GM12873 (cell line): Measurements from ENCODE around the gene OSBPL9.

Experiments
- TF ChIP-seq, protein P1 (sequence below): IDR thresholded peaks from 2 replicates; pipeline ENCODE4 v1.5.1; 2012; ENCODE audit warnings: low read depth, mild to moderate bottlenecking, moderate library complexity, low read length, control low read depth; ENCODE audit not compliant: insufficient read depth; ENCODE audit errors: missing control alignments

The OSBPL9 gene

GRCh38 chr1:51733793-51734522 lies 117.1 kb downstream of the OSBPL9 start:
- TF ChIP-seq, protein P1, sequence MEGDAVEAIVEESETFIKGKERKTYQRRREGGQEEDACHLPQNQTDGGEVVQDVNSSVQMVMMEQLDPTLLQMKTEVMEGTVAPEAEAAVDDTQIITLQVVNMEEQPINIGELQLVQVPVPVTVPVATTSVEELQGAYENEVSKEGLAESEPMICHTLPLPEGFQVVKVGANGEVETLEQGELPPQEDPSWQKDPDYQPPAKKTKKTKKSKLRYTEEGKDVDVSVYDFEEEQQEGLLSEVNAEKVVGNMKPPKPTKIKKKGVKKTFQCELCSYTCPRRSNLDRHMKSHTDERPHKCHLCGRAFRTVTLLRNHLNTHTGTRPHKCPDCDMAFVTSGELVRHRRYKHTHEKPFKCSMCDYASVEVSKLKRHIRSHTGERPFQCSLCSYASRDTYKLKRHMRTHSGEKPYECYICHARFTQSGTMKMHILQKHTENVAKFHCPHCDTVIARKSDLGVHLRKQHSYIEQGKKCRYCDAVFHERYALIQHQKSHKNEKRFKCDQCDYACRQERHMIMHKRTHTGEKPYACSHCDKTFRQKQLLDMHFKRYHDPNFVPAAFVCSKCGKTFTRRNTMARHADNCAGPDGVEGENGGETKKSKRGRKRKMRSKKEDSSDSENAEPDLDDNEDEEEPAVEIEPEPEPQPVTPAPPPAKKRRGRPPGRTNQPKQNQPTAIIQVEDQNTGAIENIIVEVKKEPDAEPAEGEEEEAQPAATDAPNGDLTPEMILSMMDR: no peak

GRCh38 chr1:51734896-51735745 lies 118.2 kb downstream of the OSBPL9 start:
- TF ChIP-seq, protein P1: no peak

- TF ChIP-seq, protein P1: no peak
These were observed 118.9 kb downstream of the OSBPL9 start for GRCh38 chr1:51735746-51736254.

DNA sequence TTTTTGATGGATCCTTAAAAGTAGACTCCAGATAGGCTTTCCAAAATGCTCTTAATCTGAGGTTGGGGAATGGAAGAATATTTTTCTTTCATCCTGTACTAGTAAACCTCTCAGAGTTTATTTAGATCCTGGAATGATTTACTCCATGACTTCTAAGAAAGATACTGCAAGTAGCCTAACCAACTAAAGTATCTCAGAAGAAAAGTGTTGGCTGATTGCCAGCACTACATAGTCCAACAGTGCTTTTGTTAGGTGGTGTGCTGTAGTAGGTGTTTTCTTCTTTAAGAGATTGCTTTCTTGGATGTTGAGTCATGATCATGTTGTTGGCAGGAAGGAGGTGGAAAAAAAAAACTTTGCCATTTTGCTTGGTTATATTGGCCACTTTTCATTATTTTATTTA lies 119.8 kb downstream of the OSBPL9 start:
- TF ChIP-seq, protein P1: no peak

- TF ChIP-seq, protein P1: no peak
These were observed 121.8 kb downstream of the OSBPL9 start for GRCh38 chr1:51738681-51739080.

- TF ChIP-seq, protein P1: no peak
These were observed 123.8 kb downstream of the OSBPL9 start for GRCh38 chr1:51740652-51741051.

GRCh38 chr1:51741121-51741681 lies 124.3 kb downstream of the OSBPL9 start:
- TF ChIP-seq, protein P1: no peak
